GM12873 (cell line): ENCODE results near the gene SLC22A2.

Experiments used
- CTCF ChIP-seq: IDR thresholded peaks from 2 replicates; pipeline ENCODE4 v1.5.1; 2012; ENCODE audit warnings: low read depth, mild to moderate bottlenecking, moderate library complexity, low read length, control low read depth; ENCODE audit not compliant: insufficient read depth; ENCODE audit errors: missing control alignments

Gene SLC22A2

GRCh38 chr6:160278311-160278710 lies 19.7 kb upstream of the SLC22A2 start:
- TF ChIP-seq CTCF = no peak

GRCh38 chr6:160277546-160277945 lies 18.9 kb upstream of the SLC22A2 start:
- no peak for TF ChIP-seq CTCF

- TF ChIP-seq CTCF = no peak
Measured at GRCh38 chr6:160277144-160277543, 18.5 kb upstream of the SLC22A2 start.

GRCh38 chr6:160276126-160276525 lies 17.5 kb upstream of the SLC22A2 start:
- no peak for TF ChIP-seq CTCF

- TF ChIP-seq CTCF = no peak
Measured at GRCh38 chr6:160275511-160276003, 16.9 kb upstream of the SLC22A2 start.

GRCh38 chr6:160274871-160275510 lies 16.4 kb upstream of the SLC22A2 start:
- TF ChIP-seq CTCF = no peak

GRCh38 chr6:160273750-160274149 lies 15.1 kb upstream of the SLC22A2 start:
- no peak for TF ChIP-seq CTCF
